WTC11 (cell line): ENCODE measurements around the gene AURKB. TPM values are rescaled to one million over a fixed set of nuclear protein-coding genes. Genes with fewer than 3 reads are reported as not detected.
"Not testable (repeated sequence)": the region's sequence is repeated elsewhere in the genome, so short reads cannot be mapped to it uniquely, and the experiment has no call there.

Source experiments
- ATAC-seq: fragments of 200-7000 bp; cut with Tn5 transposase; 2 replicates; pipeline ENCODE4 v1.10.0; 2021; ENCODE audit warnings: mild to moderate bottlenecking, moderate library complexity
- CTCF ChIA-PET: fragments of 300-600 bp; sonication (Branson Sonifier 250); formaldehyde crosslinking; loops from one replicate; lab custom pipeline; 2021; ENCODE audit warnings: antibody characterized with exemption; lab: Charles Lee
- POLR2A ChIA-PET: fragments of 350-600 bp; sonication (Branson Sonifier 250); formaldehyde crosslinking; loops from one replicate; lab custom pipeline; 2021; ENCODE audit warnings: antibody characterized with exemption; lab: Charles Lee
- DNase-seq: peaks from one replicate; pipeline ENCODE4 v3.0.0; 2021; ENCODE audit warnings: low spot score
- H3K27ac Mint-ChIP-seq: 2 replicates; pipeline ENCODE4 v1.8.0; 2021; ENCODE audit warnings: mixed read lengths
- H3K27me3 Mint-ChIP-seq: 2 replicates; pipeline ENCODE4 v1.8.0; 2021; ENCODE audit warnings: low read depth, mild to moderate bottlenecking, moderate library complexity, mixed read lengths
- H3K36me3 Mint-ChIP-seq: 2 replicates; pipeline ENCODE4 v1.8.0; 2021; ENCODE audit warnings: mixed read lengths
- H3K4me1 Mint-ChIP-seq: 2 replicates; pipeline ENCODE4 v1.8.0; 2022; ENCODE audit warnings: mixed read lengths
- H3K4me3 Mint-ChIP-seq: 2 replicates; pipeline ENCODE4 v1.8.0; 2021; ENCODE audit warnings: mild to moderate bottlenecking, moderate library complexity, mixed read lengths
- H3K9me3 Mint-ChIP-seq: 2 replicates; pipeline ENCODE4 v1.8.0; 2021; ENCODE audit warnings: mixed read lengths
- AFF4 ChIP-seq: sonication (generic); formaldehyde crosslinking; IDR thresholded peaks from 2 replicates; pipeline ENCODE4 v1.8.1; 2023; ENCODE audit warnings: mild to moderate bottlenecking, missing genetic modification reagents, borderline replicate concordance
- CREB1 ChIP-seq: sonication (generic); formaldehyde crosslinking; IDR thresholded peaks from 2 replicates; pipeline ENCODE4 v1.8.0; 2023; ENCODE audit warnings: mild to moderate bottlenecking, missing genetic modification reagents
- CREM ChIP-seq: sonication (generic); formaldehyde crosslinking; IDR thresholded peaks from 2 replicates; pipeline ENCODE4 v1.8.1; 2022; ENCODE audit warnings: mild to moderate bottlenecking, missing genetic modification reagents, moderate library complexity
- E2F4 ChIP-seq: sonication (generic); formaldehyde crosslinking; IDR thresholded peaks from 2 replicates; pipeline ENCODE4 v1.8.1; 2022; ENCODE audit warnings: low read depth, mild to moderate bottlenecking, moderate library complexity, missing genetic modification reagents, borderline replicate concordance
- EMX1 ChIP-seq: fragments of 250-450 bp; sonication (Bioruptor Pico); IDR thresholded peaks from 2 replicates; pipeline ENCODE4 v1.8.0; 2021; ENCODE audit warnings: mild to moderate bottlenecking
- ETV6 ChIP-seq: sonication (generic); formaldehyde crosslinking; IDR thresholded peaks from 2 replicates; pipeline ENCODE4 v1.8.1; 2022; ENCODE audit warnings: mild to moderate bottlenecking, missing genetic modification reagents
- FOXJ3 ChIP-seq: sonication (generic); formaldehyde crosslinking; IDR thresholded peaks from 2 replicates; pipeline ENCODE4 v1.9.0; 2021; ENCODE audit warnings: missing genetic modification reagents, mild to moderate bottlenecking, borderline replicate concordance
- IRF2 ChIP-seq: sonication (generic); formaldehyde crosslinking; IDR thresholded peaks from 2 replicates; pipeline ENCODE4 v1.8.0; 2022; ENCODE audit warnings: low read depth, missing genetic modification reagents, borderline replicate concordance
- JUN ChIP-seq: sonication (generic); formaldehyde crosslinking; IDR thresholded peaks from 2 replicates; pipeline ENCODE4 v1.8.0; 2023; ENCODE audit warnings: mild to moderate bottlenecking, missing genetic modification reagents
- KAT7 ChIP-seq: sonication (generic); formaldehyde crosslinking; IDR thresholded peaks from 2 replicates; pipeline ENCODE4 v1.8.1; 2023; ENCODE audit warnings: missing genetic modification reagents, mild to moderate bottlenecking, borderline replicate concordance
- MYBL2 ChIP-seq: sonication (generic); formaldehyde crosslinking; IDR thresholded peaks from 2 replicates; pipeline ENCODE4 v1.8.1; 2023; ENCODE audit warnings: mild to moderate bottlenecking, moderate library complexity, missing genetic modification reagents
- NR1H2 ChIP-seq: sonication (generic); formaldehyde crosslinking; IDR thresholded peaks from 2 replicates; pipeline ENCODE4 v1.9.0; 2021; ENCODE audit warnings: mild to moderate bottlenecking, moderate library complexity, missing genetic modification reagents
- NR2C2 ChIP-seq: sonication (generic); formaldehyde crosslinking; IDR thresholded peaks from 2 replicates; pipeline ENCODE4 v1.8.0; 2022; ENCODE audit warnings: mild to moderate bottlenecking, missing genetic modification reagents
- PRDM15 ChIP-seq: sonication (generic); formaldehyde crosslinking; IDR thresholded peaks from 2 replicates; pipeline ENCODE4 v1.8.0; 2022; ENCODE audit warnings: missing genetic modification reagents
- SMAD3 ChIP-seq: sonication (generic); formaldehyde crosslinking; IDR thresholded peaks from 2 replicates; pipeline ENCODE4 v1.8.0; 2022; ENCODE audit warnings: missing genetic modification reagents, mild to moderate bottlenecking, borderline replicate concordance
- ZMAT4 ChIP-seq: fragments of 250-450 bp; sonication (Bioruptor Pico); IDR thresholded peaks from 2 replicates; pipeline ENCODE4 v1.9.0; 2021; ENCODE audit warnings: mild to moderate bottlenecking
- ZNF396 ChIP-seq: fragments of 250-450 bp; sonication (Bioruptor Pico); IDR thresholded peaks from 2 replicates; pipeline ENCODE4 v1.8.0; 2021; ENCODE audit warnings: mild to moderate bottlenecking, moderate library complexity, borderline replicate concordance
- ZNF416 ChIP-seq: fragments of 250-450 bp; sonication (Bioruptor Pico); IDR thresholded peaks from 2 replicates; pipeline ENCODE4 v1.9.0; 2021; ENCODE audit warnings: mild to moderate bottlenecking, inconsistent platforms
- ZSCAN18 ChIP-seq: fragments of 250-450 bp; sonication (Bioruptor Pico); IDR thresholded peaks from 2 replicates; pipeline ENCODE4 v2.1.2; 2022; ENCODE audit warnings: mild to moderate bottlenecking, moderate library complexity
- total RNA-seq: library from RNA; stranded (reverse); gene quantifications from 3 replicates; pipeline ENCODE4 v1.2.3, GENCODE V29; 2021

The AURKB gene
- total RNA-seq, 1 experiment from 2014 or later, result 215 TPM

- TF ChIP-seq CREM (CRISPR knock-in tag) (peak; percentile 86), NR1H2 (CRISPR knock-in tag) (no peak), IRF2 (peak; percentile 57; the same call in 1 of the 2 replicates), ZMAT4 (CRISPR knock-in tag) (peak; percentile 100), E2F4 (0 out of 2 replicates have a peak, but pooled peaks have one; percentile 53), ZSCAN18 (CRISPR knock-in tag) (no peak), JUN (CRISPR knock-in tag) (peak; percentile 97), CREB1 (CRISPR knock-in tag) (peak; percentile 83), NR2C2 (CRISPR knock-in tag) (peak; percentile 40; the same call in 1 of the 2 replicates), ZNF396 (CRISPR knock-in tag) (no peak), MYBL2 (CRISPR knock-in tag) (peak; percentile 92), FOXJ3 (peak; percentile 85; the same call in 1 of the 2 replicates), AFF4 (CRISPR knock-in tag) (peak; percentile 94; the same call in 1 of the 2 replicates), SMAD3 (CRISPR knock-in tag) (peak; percentile 92), KAT7 (CRISPR knock-in tag) (peak; percentile 92; the same call in 1 of the 2 replicates)
Measured at GRCh38 chr17:8173056-8173870, 37.1 kb downstream of the AURKB start (continued).

GRCh38 chr17:8170186-8170585 is 40.2 kb downstream of the AURKB start:
- H3K4me3 Mint-ChIP-seq, H3K9me3 Mint-ChIP-seq, POLR2A ChIA-PET, DNase-seq, H3K27me3 Mint-ChIP-seq, H3K36me3 Mint-ChIP-seq, ATAC-seq, H3K27ac Mint-ChIP-seq: not testable (repeated sequence)
- peaks cover 21% of the 10 kb centered on the region for H3K4me1 Mint-ChIP-seq
- CTCF ChIA-PET, result interaction anchor here (0.8 kb wide), 1 partner anchor 13 kb away, joined by 5 read pairs; no protein-coding TSS in a partner anchor

- no peak overlapping the region for H3K4me3 Mint-ChIP-seq
- POLR2A ChIA-PET, result interaction anchor here (1.3 to 1.4 kb wide), 2 partner anchors 13 to 25 kb away, joined by 4 to 5 read pairs; no protein-coding TSS in a partner anchor
- DNase-seq (no peak), ATAC-seq (no peak)
- no peaks in the 10 kb centered on the region for H3K9me3 Mint-ChIP-seq
- H3K4me1 Mint-ChIP-seq, result peaks cover 24% of the 10 kb centered on the region
- H3K27ac Mint-ChIP-seq, result no peak overlapping the region
- TF ChIP-seq ETV6 (CRISPR knock-in tag), result no peak
- TF ChIP-seq IRF2, result no peak
- TF ChIP-seq ZNF416 (CRISPR knock-in tag), result no peak
- no peak for TF ChIP-seq PRDM15
- no peak for TF ChIP-seq EMX1 (CRISPR knock-in tag)
- H3K27me3 Mint-ChIP-seq, result no peaks in the 10 kb centered on the region
- H3K36me3 Mint-ChIP-seq, result no peaks in the 10 kb centered on the region
- CTCF ChIA-PET, result interaction anchor here (0.8 to 1.5 kb wide), 5 partner anchors 9 to 107 kb away, joined by 3 to 5 read pairs (median 4); no protein-coding TSS in a partner anchor
Measured at GRCh38 chr17:8167526-8167925, 42.8 kb downstream of the AURKB start.
